ENCODE measurements around the gene CNRIP1.

The CNRIP1 gene

GRCh38 chr2:68303033-68303901 lies 16.5 kb downstream of the CNRIP1 start:
- H3K4me1 ChIP-seq (ENCODE audit: control insufficient read depth, insufficient read depth, low read length) = no peaks in the 10 kb centered on the region
- no peaks in the 10 kb centered on the region for H3K9me3 ChIP-seq (ENCODE audit: control insufficient read depth, insufficient read depth, low read length)
- H3K9ac ChIP-seq (ENCODE audit: low read depth, low read length) = no peak overlapping the region
- H3K4me3 ChIP-seq (ENCODE audit: low read depth, low read length) = no peak overlapping the region
- H3K36me3 ChIP-seq (ENCODE audit: control insufficient read depth, insufficient read depth, low read length) = no peaks in the 10 kb centered on the region
- H3K27me3 ChIP-seq (ENCODE audit: control insufficient read depth, insufficient read depth, low read length) = no peaks in the 10 kb centered on the region

GRCh38 chr2:68302281-68302875 lies 17.4 kb downstream of the CNRIP1 start:
- Histone ChIP-seq H3K9me3 (ENCODE audit: control insufficient read depth, insufficient read depth, low read length) (no peaks in the 10 kb centered on the region), H3K9ac (ENCODE audit: low read depth, low read length) (no peak overlapping the region), H3K4me1 (ENCODE audit: control insufficient read depth, insufficient read depth, low read length) (no peaks in the 10 kb centered on the region), H3K27me3 (ENCODE audit: control insufficient read depth, insufficient read depth, low read length) (no peaks in the 10 kb centered on the region), H3K4me3 (ENCODE audit: low read depth, low read length) (no peak overlapping the region), H3K36me3 (ENCODE audit: control insufficient read depth, insufficient read depth, low read length) (no peaks in the 10 kb centered on the region)

- no peaks in the 10 kb centered on the region for H3K4me1 ChIP-seq (ENCODE audit: control insufficient read depth, insufficient read depth, low read length)
- H3K4me3 ChIP-seq (ENCODE audit: low read depth, low read length) = no peak overlapping the region
- no peak overlapping the region for H3K9ac ChIP-seq (ENCODE audit: low read depth, low read length)
- H3K36me3 ChIP-seq (ENCODE audit: control insufficient read depth, insufficient read depth, low read length) = no peaks in the 10 kb centered on the region
- no peaks in the 10 kb centered on the region for H3K27me3 ChIP-seq (ENCODE audit: control insufficient read depth, insufficient read depth, low read length)
- H3K9me3 ChIP-seq (ENCODE audit: control insufficient read depth, insufficient read depth, low read length) = no peaks in the 10 kb centered on the region
These were observed 24.2 kb downstream of the CNRIP1 start for GRCh38 chr2:68295516-68295915.

- H3K9me3 ChIP-seq (ENCODE audit: control insufficient read depth, insufficient read depth, low read length) = no peaks in the 10 kb centered on the region
- H3K36me3 ChIP-seq (ENCODE audit: control insufficient read depth, insufficient read depth, low read length) = no peaks in the 10 kb centered on the region
- no peak overlapping the region for H3K4me3 ChIP-seq (ENCODE audit: low read depth, low read length)
- no peaks in the 10 kb centered on the region for H3K27me3 ChIP-seq (ENCODE audit: control insufficient read depth, insufficient read depth, low read length)
- no peak overlapping the region for H3K9ac ChIP-seq (ENCODE audit: low read depth, low read length)
- no peaks in the 10 kb centered on the region for H3K4me1 ChIP-seq (ENCODE audit: control insufficient read depth, insufficient read depth, low read length)
These were observed 24.8 kb downstream of the CNRIP1 start for GRCh38 chr2:68294913-68295312.

GRCh38 chr2:68294187-68294586 lies 25.6 kb downstream of the CNRIP1 start:
- H3K4me1 ChIP-seq (ENCODE audit: control insufficient read depth, insufficient read depth, low read length) = no peaks in the 10 kb centered on the region
- no peaks in the 10 kb centered on the region for H3K9me3 ChIP-seq (ENCODE audit: control insufficient read depth, insufficient read depth, low read length)
- no peak overlapping the region for H3K9ac ChIP-seq (ENCODE audit: low read depth, low read length)
- no peaks in the 10 kb centered on the region for H3K36me3 ChIP-seq (ENCODE audit: control insufficient read depth, insufficient read depth, low read length)
- H3K27me3 ChIP-seq (ENCODE audit: control insufficient read depth, insufficient read depth, low read length) = no peaks in the 10 kb centered on the region
- H3K4me3 ChIP-seq (ENCODE audit: low read depth, low read length) = no peak overlapping the region

GRCh38 chr2:68293755-68294154 lies 26.0 kb downstream of the CNRIP1 start:
- Histone ChIP-seq H3K4me1 (ENCODE audit: control insufficient read depth, insufficient read depth, low read length) (no peaks in the 10 kb centered on the region), H3K27me3 (ENCODE audit: control insufficient read depth, insufficient read depth, low read length) (no peaks in the 10 kb centered on the region), H3K9ac (ENCODE audit: low read depth, low read length) (no peak overlapping the region)

GRCh38 chr2:68293024-68293423 lies 26.7 kb downstream of the CNRIP1 start:
- H3K36me3 ChIP-seq (ENCODE audit: control insufficient read depth, insufficient read depth, low read length) = no peaks in the 10 kb centered on the region
- H3K9me3 ChIP-seq (ENCODE audit: control insufficient read depth, insufficient read depth, low read length) = no peaks in the 10 kb centered on the region
- peaks cover 4% of the 10 kb centered on the region for H3K4me1 ChIP-seq (ENCODE audit: control insufficient read depth, insufficient read depth, low read length)
- H3K27me3 ChIP-seq (ENCODE audit: control insufficient read depth, insufficient read depth, low read length) = no peaks in the 10 kb centered on the region
- H3K4me3 ChIP-seq (ENCODE audit: low read depth, low read length) = no peak overlapping the region
- no peak overlapping the region for H3K9ac ChIP-seq (ENCODE audit: low read depth, low read length)

More at GRCh38 chr2:68293755-68294154, 26.0 kb downstream of the CNRIP1 start:
- no peaks in the 10 kb centered on the region for H3K36me3 ChIP-seq (ENCODE audit: control insufficient read depth, insufficient read depth, low read length)
- no peak overlapping the region for H3K4me3 ChIP-seq (ENCODE audit: low read depth, low read length)
- H3K9me3 ChIP-seq (ENCODE audit: control insufficient read depth, insufficient read depth, low read length) = no peaks in the 10 kb centered on the region

- H3K9ac ChIP-seq (ENCODE audit: low read depth, low read length) = no peak overlapping the region
- H3K4me3 ChIP-seq (ENCODE audit: low read depth, low read length) = no peak overlapping the region
- peaks cover 4% of the 10 kb centered on the region for H3K4me1 ChIP-seq (ENCODE audit: control insufficient read depth, insufficient read depth, low read length)
- no peaks in the 10 kb centered on the region for H3K9me3 ChIP-seq (ENCODE audit: control insufficient read depth, insufficient read depth, low read length)
- H3K27me3 ChIP-seq (ENCODE audit: control insufficient read depth, insufficient read depth, low read length) = no peaks in the 10 kb centered on the region
- no peaks in the 10 kb centered on the region for H3K36me3 ChIP-seq (ENCODE audit: control insufficient read depth, insufficient read depth, low read length)
These were observed 27.5 kb downstream of the CNRIP1 start for GRCh38 chr2:68292108-68292710.

- Histone ChIP-seq H3K27me3 (ENCODE audit: control insufficient read depth, insufficient read depth, low read length) (no peaks in the 10 kb centered on the region), H3K9ac (ENCODE audit: low read depth, low read length) (no peak overlapping the region), H3K36me3 (ENCODE audit: control insufficient read depth, insufficient read depth, low read length) (no peaks in the 10 kb centered on the region), H3K4me3 (ENCODE audit: low read depth, low read length) (no peak overlapping the region), H3K9me3 (ENCODE audit: control insufficient read depth, insufficient read depth, low read length) (no peaks in the 10 kb centered on the region), H3K4me1 (ENCODE audit: control insufficient read depth, insufficient read depth, low read length) (peaks cover 4% of the 10 kb centered on the region)
These were observed 28.4 kb downstream of the CNRIP1 start for GRCh38 chr2:68291314-68291713.

GRCh38 chr2:68290901-68291300 lies 28.8 kb downstream of the CNRIP1 start:
- Histone ChIP-seq H3K9ac (ENCODE audit: low read depth, low read length) (no peak overlapping the region), H3K4me3 (ENCODE audit: low read depth, low read length) (no peak overlapping the region), H3K27me3 (ENCODE audit: control insufficient read depth, insufficient read depth, low read length) (no peaks in the 10 kb centered on the region), H3K4me1 (ENCODE audit: control insufficient read depth, insufficient read depth, low read length) (peaks cover 4% of the 10 kb centered on the region), H3K36me3 (ENCODE audit: control insufficient read depth, insufficient read depth, low read length) (no peaks in the 10 kb centered on the region), H3K9me3 (ENCODE audit: control insufficient read depth, insufficient read depth, low read length) (no peaks in the 10 kb centered on the region)

- no peak overlapping the region for H3K4me3 ChIP-seq (ENCODE audit: low read depth, low read length)
- H3K27me3 ChIP-seq (ENCODE audit: control insufficient read depth, insufficient read depth, low read length) = no peaks in the 10 kb centered on the region
- H3K4me1 ChIP-seq (ENCODE audit: control insufficient read depth, insufficient read depth, low read length) = peaks cover 5% of the 10 kb centered on the region
- H3K9ac ChIP-seq (ENCODE audit: low read depth, low read length) = no peak overlapping the region
- no peaks in the 10 kb centered on the region for H3K9me3 ChIP-seq (ENCODE audit: control insufficient read depth, insufficient read depth, low read length)
- H3K36me3 ChIP-seq (ENCODE audit: control insufficient read depth, insufficient read depth, low read length) = no peaks in the 10 kb centered on the region
These were observed 31.9 kb downstream of the CNRIP1 start for GRCh38 chr2:68287580-68288441.

All from iPS-15b (cell line).